Measurements from ENCODE around the gene SETD2.

The SETD2 gene

GRCh38 chr3:47089630-47090029 is 74.3 kb downstream of the SETD2 start:
- Histone ChIP-seq H3K27ac (ENCODE audit: insufficient read depth in 1 of 2, low read depth in 1 of 2, low read length in 2 of 2, poor library complexity in 1 of 2, severe bottlenecking in 2 of 2) (no peak overlapping the region), H3K9me3 (ENCODE audit: control extremely low read depth in 1 of 5, control insufficient read depth in 4 of 5, insufficient read depth in 2 of 5, low read depth in 1 of 5, low read length in 4 of 5) (no peaks in the 10 kb centered on the region), H3K4me1 (ENCODE audit: control extremely low read depth in 1 of 4, control insufficient read depth in 4 of 4, insufficient read depth in 4 of 4, low read length in 3 of 4) (no peaks in the 10 kb centered on the region), H3K4me3 (ENCODE audit: control insufficient read depth in 1 of 7, extremely low read depth in 1 of 7, insufficient read depth in 4 of 7, low read depth in 2 of 7, low read length in 6 of 7) (no peak overlapping the region), H3K36me3 (ENCODE audit: control insufficient read depth in 4 of 4, insufficient read depth in 4 of 4, low read length in 3 of 4) (peaks cover 8 to 55% (median 32%) of the 10 kb centered on the region in 4 experiments), H3K27me3 (replicated peaks in 2 of 5; ENCODE audit: control insufficient read depth in 4 of 5, insufficient read depth in 5 of 5, low read length in 4 of 5) (no peaks in the 10 kb centered on the region)
- CTCF ChIA-PET = no interaction called here
- POLR2A ChIA-PET = no interaction called here
- WGBS (ENCODE audit: insufficient coverage) = 100% methylated on average over 2 of the region's 2 CpGs
- DNase-seq = no peak

- no peak for DNase-seq
- H3K36me3 ChIP-seq (ENCODE audit: control insufficient read depth in 4 of 4, insufficient read depth in 4 of 4, low read length in 3 of 4) = peaks cover 17 to 71% (median 43%) of the 10 kb centered on the region in 4 experiments
- H3K27ac ChIP-seq (ENCODE audit: insufficient read depth in 1 of 2, low read depth in 1 of 2, low read length in 2 of 2, poor library complexity in 1 of 2, severe bottlenecking in 2 of 2) = no peak overlapping the region
- WGBS (ENCODE audit: insufficient coverage) = 95% methylated on average over 4 of the region's 7 CpGs
- H3K4me3 ChIP-seq (ENCODE audit: control insufficient read depth in 1 of 7, extremely low read depth in 1 of 7, insufficient read depth in 4 of 7, low read depth in 2 of 7, low read length in 6 of 7) = no peak overlapping the region
- H3K9me3 ChIP-seq (ENCODE audit: control extremely low read depth in 1 of 5, control insufficient read depth in 4 of 5, insufficient read depth in 2 of 5, low read depth in 1 of 5, low read length in 4 of 5) = no peaks in the 10 kb centered on the region
- peaks cover 0 to 15% (median 6%) of the 10 kb centered on the region in 4 experiments for H3K4me1 ChIP-seq (ENCODE audit: control extremely low read depth in 1 of 4, control insufficient read depth in 4 of 4, insufficient read depth in 4 of 4, low read length in 3 of 4)
- H3K27me3 ChIP-seq (replicated peaks in 2 of 5; ENCODE audit: control insufficient read depth in 4 of 5, insufficient read depth in 5 of 5, low read length in 4 of 5) = no peaks in the 10 kb centered on the region
- CTCF ChIA-PET = interaction anchor here (1.0 kb wide), 2 partner anchors 10 to 12 kb away, joined by 3 to 6 read pairs; no protein-coding TSS in a partner anchor
- POLR2A ChIA-PET = no interaction called here
Measured at GRCh38 chr3:47086071-47086470, 77.8 kb downstream of the SETD2 start.

GRCh38 chr3:47083786-47084185 is 80.1 kb downstream of the SETD2 start:
- H3K4me3 ChIP-seq (ENCODE audit: control insufficient read depth in 1 of 7, extremely low read depth in 1 of 7, insufficient read depth in 4 of 7, low read depth in 2 of 7, low read length in 6 of 7) = peak overlapping the region in 2 of 7 experiments; percentile 13 to 35

GRCh38 chr3:47082519-47082918 is 81.4 kb downstream of the SETD2 start:
- Histone ChIP-seq H3K4me1 (ENCODE audit: control extremely low read depth in 1 of 4, control insufficient read depth in 4 of 4, insufficient read depth in 4 of 4, low read length in 3 of 4) (peaks cover 6 to 15% (median 8%) of the 10 kb centered on the region in 4 experiments), H3K27ac (ENCODE audit: insufficient read depth in 1 of 2, low read depth in 1 of 2, low read length in 2 of 2, poor library complexity in 1 of 2, severe bottlenecking in 2 of 2) (peak overlapping the region in 1 of 2 experiments; percentile 44), H3K27me3 (replicated peaks in 2 of 5; ENCODE audit: control insufficient read depth in 4 of 5, insufficient read depth in 5 of 5, low read length in 4 of 5) (no peaks in the 10 kb centered on the region), H3K36me3 (ENCODE audit: control insufficient read depth in 4 of 4, insufficient read depth in 4 of 4, low read length in 3 of 4) (peaks cover 25 to 77% (median 52%) of the 10 kb centered on the region in 4 experiments), H3K4me3 (ENCODE audit: control insufficient read depth in 1 of 7, extremely low read depth in 1 of 7, insufficient read depth in 4 of 7, low read depth in 2 of 7, low read length in 6 of 7) (peak overlapping the region in 1 of 7 experiments; percentile 46), H3K9me3 (ENCODE audit: control extremely low read depth in 1 of 5, control insufficient read depth in 4 of 5, insufficient read depth in 2 of 5, low read depth in 1 of 5, low read length in 4 of 5) (no peaks in the 10 kb centered on the region)
- no CpG with 5 or more reads among the region's 1 CpG for WGBS (ENCODE audit: insufficient coverage)
- DNase-seq = peak in 2 of 3 donors; percentile 52 to 58
- ChIA-PET CTCF (interaction anchor here (1.3 kb wide), 1 partner anchor 8 kb away, joined by 4 read pairs; no protein-coding TSS in a partner anchor), POLR2A (no interaction called here)

More at GRCh38 chr3:47083786-47084185, 80.1 kb downstream of the SETD2 start:
- POLR2A ChIA-PET = no interaction called here
- H3K4me1 ChIP-seq (ENCODE audit: control extremely low read depth in 1 of 4, control insufficient read depth in 4 of 4, insufficient read depth in 4 of 4, low read length in 3 of 4) = peaks cover 6 to 15% (median 8%) of the 10 kb centered on the region in 4 experiments
- WGBS (ENCODE audit: insufficient coverage) = no CpG with 5 or more reads among the region's 3 CpGs
- no peaks in the 10 kb centered on the region for H3K27me3 ChIP-seq (replicated peaks in 2 of 5; ENCODE audit: control insufficient read depth in 4 of 5, insufficient read depth in 5 of 5, low read length in 4 of 5)
- H3K27ac ChIP-seq (ENCODE audit: insufficient read depth in 1 of 2, low read depth in 1 of 2, low read length in 2 of 2, poor library complexity in 1 of 2, severe bottlenecking in 2 of 2) = no peak overlapping the region
- CTCF ChIA-PET = interaction anchor here (0.7 to 1.3 kb wide), 2 partner anchors 81 to 240 kb away, joined by 3 read pairs; partner anchors contain the start of gene SETD2
- DNase-seq = peak in 2 of 3 donors; percentile 60 to 61
- peaks cover 21 to 80% (median 52%) of the 10 kb centered on the region in 4 experiments for H3K36me3 ChIP-seq (ENCODE audit: control insufficient read depth in 4 of 4, insufficient read depth in 4 of 4, low read length in 3 of 4)
- no peaks in the 10 kb centered on the region for H3K9me3 ChIP-seq (ENCODE audit: control extremely low read depth in 1 of 5, control insufficient read depth in 4 of 5, insufficient read depth in 2 of 5, low read depth in 1 of 5, low read length in 4 of 5)

GRCh38 chr3:47079432-47079831 is 84.5 kb downstream of the SETD2 start:
- H3K36me3 ChIP-seq (ENCODE audit: control insufficient read depth in 4 of 4, insufficient read depth in 4 of 4, low read length in 3 of 4) = peaks cover 23 to 65% (median 47%) of the 10 kb centered on the region in 4 experiments
- H3K4me3 ChIP-seq (ENCODE audit: control insufficient read depth in 1 of 7, extremely low read depth in 1 of 7, insufficient read depth in 4 of 7, low read depth in 2 of 7, low read length in 6 of 7) = no peak overlapping the region
- no peak for DNase-seq
- ChIA-PET POLR2A (no interaction called here), CTCF (interaction anchor here (1.0 to 1.2 kb wide), 2 partner anchors 17 to 25 kb away, joined by 3 read pairs; no protein-coding TSS in a partner anchor)
- peaks cover 6 to 15% (median 8%) of the 10 kb centered on the region in 4 experiments for H3K4me1 ChIP-seq (ENCODE audit: control extremely low read depth in 1 of 4, control insufficient read depth in 4 of 4, insufficient read depth in 4 of 4, low read length in 3 of 4)
- H3K27me3 ChIP-seq (replicated peaks in 2 of 5; ENCODE audit: control insufficient read depth in 4 of 5, insufficient read depth in 5 of 5, low read length in 4 of 5) = no peaks in the 10 kb centered on the region
- no peaks in the 10 kb centered on the region for H3K9me3 ChIP-seq (ENCODE audit: control extremely low read depth in 1 of 5, control insufficient read depth in 4 of 5, insufficient read depth in 2 of 5, low read depth in 1 of 5, low read length in 4 of 5)
- no peak overlapping the region for H3K27ac ChIP-seq (ENCODE audit: insufficient read depth in 1 of 2, low read depth in 1 of 2, low read length in 2 of 2, poor library complexity in 1 of 2, severe bottlenecking in 2 of 2)

GRCh38 chr3:47073685-47074084 is 90.2 kb downstream of the SETD2 start:
- no peaks in the 10 kb centered on the region for H3K27me3 ChIP-seq (replicated peaks in 2 of 5; ENCODE audit: control insufficient read depth in 4 of 5, insufficient read depth in 5 of 5, low read length in 4 of 5)
- H3K27ac ChIP-seq (ENCODE audit: insufficient read depth in 1 of 2, low read depth in 1 of 2, low read length in 2 of 2, poor library complexity in 1 of 2, severe bottlenecking in 2 of 2) = no peak overlapping the region
- no peak for DNase-seq
- H3K4me3 ChIP-seq (ENCODE audit: control insufficient read depth in 1 of 7, extremely low read depth in 1 of 7, insufficient read depth in 4 of 7, low read depth in 2 of 7, low read length in 6 of 7) = no peak overlapping the region
- H3K4me1 ChIP-seq (ENCODE audit: control extremely low read depth in 1 of 4, control insufficient read depth in 4 of 4, insufficient read depth in 4 of 4, low read length in 3 of 4) = no peaks in the 10 kb centered on the region
- no peaks in the 10 kb centered on the region for H3K9me3 ChIP-seq (ENCODE audit: control extremely low read depth in 1 of 5, control insufficient read depth in 4 of 5, insufficient read depth in 2 of 5, low read depth in 1 of 5, low read length in 4 of 5)
- peaks cover 15 to 47% (median 32%) of the 10 kb centered on the region in 4 experiments for H3K36me3 ChIP-seq (ENCODE audit: control insufficient read depth in 4 of 4, insufficient read depth in 4 of 4, low read length in 3 of 4)
- ChIA-PET CTCF (interaction anchor here (0.6 to 1.4 kb wide), 7 partner anchors 8 to 292 kb away, joined by 3 to 4 read pairs (median 3); no protein-coding TSS in a partner anchor), POLR2A (no interaction called here)
- no CpG with 5 or more reads among the region's 2 CpGs for WGBS (ENCODE audit: insufficient coverage)

GRCh38 chr3:47070770-47071169 is 93.1 kb downstream of the SETD2 start:
- Histone ChIP-seq H3K27me3 (replicated peaks in 2 of 5; ENCODE audit: control insufficient read depth in 4 of 5, insufficient read depth in 5 of 5, low read length in 4 of 5) (no peaks in the 10 kb centered on the region), H3K36me3 (ENCODE audit: control insufficient read depth in 4 of 4, insufficient read depth in 4 of 4, low read length in 3 of 4) (peaks cover 8 to 40% (median 26%) of the 10 kb centered on the region in 4 experiments), H3K9me3 (ENCODE audit: control extremely low read depth in 1 of 5, control insufficient read depth in 4 of 5, insufficient read depth in 2 of 5, low read depth in 1 of 5, low read length in 4 of 5) (no peaks in the 10 kb centered on the region), H3K4me3 (ENCODE audit: control insufficient read depth in 1 of 7, extremely low read depth in 1 of 7, insufficient read depth in 4 of 7, low read depth in 2 of 7, low read length in 6 of 7) (no peak overlapping the region), H3K27ac (ENCODE audit: insufficient read depth in 1 of 2, low read depth in 1 of 2, low read length in 2 of 2, poor library complexity in 1 of 2, severe bottlenecking in 2 of 2) (no peak overlapping the region), H3K4me1 (ENCODE audit: control extremely low read depth in 1 of 4, control insufficient read depth in 4 of 4, insufficient read depth in 4 of 4, low read length in 3 of 4) (no peaks in the 10 kb centered on the region)
- 100% methylated on average over 2 of the region's 3 CpGs for WGBS (ENCODE audit: insufficient coverage)
- ChIA-PET CTCF (interaction anchor here (1.2 kb wide), 1 partner anchor 144 kb away, joined by 3 read pairs; no protein-coding TSS in a partner anchor), POLR2A (interaction anchor here (0.6 kb wide), 1 partner anchor 244 kb away, joined by 3 read pairs; no protein-coding TSS in a partner anchor)
- DNase-seq = no peak
